Stimulated activated CD8-positive, alpha-beta memory T cell treated with anti-CD3 and anti-CD28 coated beads, Interleukin-15, amount 100 ng/mL, for 4 hours (primary cell): ENCODE measurements around the gene PRSS1.
"Not testable (repeated sequence)": the region's sequence is repeated elsewhere in the genome, so short reads cannot be mapped to it uniquely, and the experiment has no call there.

Source experiments
- DNase-seq, 2 donors: peaks; one replicate each; pipeline ENCODE4 v3.0.0-alpha.2; 2020; ENCODE audit warnings: low read depth in 2 of 2

Gene PRSS1

GRCh38 chr7:142773230-142773629 lies 24.0 kb downstream of the PRSS1 start:
- DNase-seq, result no peak

- no peak for DNase-seq
Measured at GRCh38 chr7:142773937-142774744, 24.9 kb downstream of the PRSS1 start.

GRCh38 chr7:142774826-142775225 lies 25.6 kb downstream of the PRSS1 start:
- no peak for DNase-seq

GRCh38 chr7:142775351-142776115 lies 26.3 kb downstream of the PRSS1 start:
- not testable (repeated sequence) for DNase-seq

GRCh38 chr7:142776206-142776844 lies 27.1 kb downstream of the PRSS1 start:
- DNase-seq, result no peak

- DNase-seq, result not testable (repeated sequence)
Measured at GRCh38 chr7:142776845-142777225, 27.6 kb downstream of the PRSS1 start.

- no peak for DNase-seq
Measured at GRCh38 chr7:142777318-142777717, 28.0 kb downstream of the PRSS1 start.

GRCh38 chr7:142782922-142783900 lies 33.9 kb downstream of the PRSS1 start:
- DNase-seq, result peak in 1 of 2 donors; percentile 65

- DNase-seq, result no peak
Measured at GRCh38 chr7:142784096-142784495, 34.8 kb downstream of the PRSS1 start.

- DNase-seq, result no peak
Measured at GRCh38 chr7:142784716-142785115, 35.4 kb downstream of the PRSS1 start.

- DNase-seq, result peak; percentile 56 to 69
Measured at GRCh38 chr7:142785841-142786250, 36.6 kb downstream of the PRSS1 start.

GRCh38 chr7:142787034-142787768 lies 37.9 kb downstream of the PRSS1 start:
- no peak for DNase-seq

- no peak for DNase-seq
Measured at GRCh38 chr7:142787783-142788182, 38.5 kb downstream of the PRSS1 start.

- no peak for DNase-seq
Measured at GRCh38 chr7:142788303-142789289, 39.3 kb downstream of the PRSS1 start.

GRCh38 chr7:142789441-142789840 lies 40.2 kb downstream of the PRSS1 start:
- no peak for DNase-seq

- DNase-seq, result no peak
Measured at GRCh38 chr7:142790056-142790455, 40.8 kb downstream of the PRSS1 start.

GRCh38 chr7:142790555-142790954 lies 41.3 kb downstream of the PRSS1 start:
- no peak for DNase-seq

- DNase-seq, result no peak
Measured at GRCh38 chr7:142791502-142791901, 42.2 kb downstream of the PRSS1 start.

- DNase-seq, result no peak
Measured at GRCh38 chr7:142792129-142792528, 42.9 kb downstream of the PRSS1 start.
